T-helper 2 cell treated with Interferon-gamma antibody and Interleukin-4, amounts not matched to agents 5 μg/mL and 100 μg/mL, for 36 hours (primary cell): Measurements from ENCODE around the gene FKRP.

Source experiments
- DNase-seq: peaks from one replicate; pipeline ENCODE4 v3.0.0; 2021; ENCODE audit warnings: low spot score
- H3K27ac Mint-ChIP-seq: one replicate; pipeline ENCODE4 v1.8.0; 2021; ENCODE audit warnings: mild to moderate bottlenecking, mixed read lengths
- H3K27me3 Mint-ChIP-seq: one replicate; pipeline ENCODE4 v1.8.0; 2021; ENCODE audit warnings: low read depth, mixed read lengths
- H3K36me3 Mint-ChIP-seq: one replicate; pipeline ENCODE4 v1.8.0; 2021; ENCODE audit warnings: low read depth, mixed read lengths
- H3K4me1 Mint-ChIP-seq: one replicate; pipeline ENCODE4 v1.8.0; 2021; ENCODE audit warnings: low read depth, mixed read lengths
- H3K4me3 Mint-ChIP-seq: one replicate; pipeline ENCODE4 v1.8.0; 2022; ENCODE audit warnings: mild to moderate bottlenecking, moderate library complexity, mixed read lengths
- H3K9me3 Mint-ChIP-seq: one replicate; pipeline ENCODE4 v1.8.0; 2021; ENCODE audit warnings: mixed read lengths

The FKRP gene

GRCh38 chr19:46716672-46717033 is 29.2 kb upstream of the FKRP start:
- peaks cover 29% of the 10 kb centered on the region for H3K4me1 Mint-ChIP-seq
- H3K27me3 Mint-ChIP-seq = no peaks in the 10 kb centered on the region
- H3K27ac Mint-ChIP-seq = peak overlapping the region; percentile 95
- DNase-seq = no peak
- no peaks in the 10 kb centered on the region for H3K9me3 Mint-ChIP-seq
- H3K4me3 Mint-ChIP-seq = peak overlapping the region; percentile 95
- H3K36me3 Mint-ChIP-seq = peaks cover 46% of the 10 kb centered on the region

GRCh38 chr19:46717034-46717715 is 28.7 kb upstream of the FKRP start, which contains the start of gene PRKD2:
TSS of gene PRKD2 (minus strand) at chr19:46717114. CDS start at chr19:46716370, 744 bp downstream.
- Mint-ChIP-seq H3K4me3 (peak within 1 kb of the TSS; percentile 95), H3K36me3 (peaks cover 50% of the 10 kb centered on the region), H3K27ac (peak within 1 kb of the TSS; percentile 95), H3K9me3 (no peaks in the 10 kb centered on the region), H3K27me3 (no peaks in the 10 kb centered on the region), H3K4me1 (peaks cover 31% of the 10 kb centered on the region)
- peak; percentile 87 for DNase-seq

GRCh38 chr19:46717716-46718143 is 28.1 kb upstream of the FKRP start:
- Mint-ChIP-seq H3K9me3 (no peaks in the 10 kb centered on the region), H3K27ac (peak overlapping the region; percentile 95), H3K4me1 (peaks cover 31% of the 10 kb centered on the region), H3K36me3 (peaks cover 49% of the 10 kb centered on the region), H3K4me3 (peak overlapping the region; percentile 95), H3K27me3 (no peaks in the 10 kb centered on the region)
- DNase-seq = peak; percentile 24

GRCh38 chr19:46718157-46718933 is 27.5 kb upstream of the FKRP start:
- peaks cover 29% of the 10 kb centered on the region for H3K4me1 Mint-ChIP-seq
- no peaks in the 10 kb centered on the region for H3K9me3 Mint-ChIP-seq
- H3K27me3 Mint-ChIP-seq = no peaks in the 10 kb centered on the region
- peak overlapping the region; percentile 95 for H3K4me3 Mint-ChIP-seq
- peak; percentile 69 for DNase-seq
- H3K36me3 Mint-ChIP-seq = peaks cover 47% of the 10 kb centered on the region
- peak overlapping the region; percentile 95 for H3K27ac Mint-ChIP-seq

- peaks cover 43% of the 10 kb centered on the region for H3K36me3 Mint-ChIP-seq
- H3K27me3 Mint-ChIP-seq = no peaks in the 10 kb centered on the region
- H3K4me3 Mint-ChIP-seq = peak overlapping the region; percentile 95
- H3K27ac Mint-ChIP-seq = peak overlapping the region; percentile 62
- no peaks in the 10 kb centered on the region for H3K9me3 Mint-ChIP-seq
- no peak for DNase-seq
- peaks cover 25% of the 10 kb centered on the region for H3K4me1 Mint-ChIP-seq
These were observed 26.8 kb upstream of the FKRP start for GRCh38 chr19:46718934-46719622.

GRCh38 chr19:46719629-46720502 is 26.0 kb upstream of the FKRP start:
- Mint-ChIP-seq H3K27ac (no peak overlapping the region), H3K27me3 (no peaks in the 10 kb centered on the region)

GRCh38 chr19:46720503-46721239 is 25.2 kb upstream of the FKRP start:
- no peaks in the 10 kb centered on the region for H3K9me3 Mint-ChIP-seq
- peaks cover 21% of the 10 kb centered on the region for H3K4me1 Mint-ChIP-seq
- H3K36me3 Mint-ChIP-seq = peaks cover 42% of the 10 kb centered on the region
- DNase-seq = no peak
- H3K27me3 Mint-ChIP-seq = no peaks in the 10 kb centered on the region
- no peak overlapping the region for H3K27ac Mint-ChIP-seq
- H3K4me3 Mint-ChIP-seq = no peak overlapping the region

More at GRCh38 chr19:46719629-46720502, 26.0 kb upstream of the FKRP start:
- H3K36me3 Mint-ChIP-seq = peaks cover 46% of the 10 kb centered on the region
- H3K9me3 Mint-ChIP-seq = no peaks in the 10 kb centered on the region
- peaks cover 21% of the 10 kb centered on the region for H3K4me1 Mint-ChIP-seq
- no peak overlapping the region for H3K4me3 Mint-ChIP-seq
- no peak for DNase-seq

- Mint-ChIP-seq H3K27ac (no peak overlapping the region), H3K4me3 (no peak overlapping the region), H3K27me3 (no peaks in the 10 kb centered on the region), H3K4me1 (peaks cover 21% of the 10 kb centered on the region), H3K36me3 (peaks cover 44% of the 10 kb centered on the region), H3K9me3 (no peaks in the 10 kb centered on the region)
- no peak for DNase-seq
These were observed 24.4 kb upstream of the FKRP start for GRCh38 chr19:46721269-46722003.

- Mint-ChIP-seq H3K27ac (no peak overlapping the region), H3K27me3 (no peaks in the 10 kb centered on the region), H3K4me3 (no peak overlapping the region), H3K36me3 (peaks cover 45% of the 10 kb centered on the region), H3K4me1 (peaks cover 21% of the 10 kb centered on the region), H3K9me3 (no peaks in the 10 kb centered on the region)
- DNase-seq = no peak
These were observed 23.9 kb upstream of the FKRP start for GRCh38 chr19:46722004-46722380.

- H3K27me3 Mint-ChIP-seq = no peaks in the 10 kb centered on the region
- H3K36me3 Mint-ChIP-seq = peaks cover 48% of the 10 kb centered on the region
- no peak overlapping the region for H3K4me3 Mint-ChIP-seq
- no peaks in the 10 kb centered on the region for H3K9me3 Mint-ChIP-seq
- H3K27ac Mint-ChIP-seq = no peak overlapping the region
- peaks cover 21% of the 10 kb centered on the region for H3K4me1 Mint-ChIP-seq
- DNase-seq = no peak
These were observed 23.3 kb upstream of the FKRP start for GRCh38 chr19:46722421-46723022.

GRCh38 chr19:46723023-46723461 is 22.8 kb upstream of the FKRP start:
- H3K36me3 Mint-ChIP-seq = peaks cover 46% of the 10 kb centered on the region
- DNase-seq = no peak
- H3K27ac Mint-ChIP-seq = no peak overlapping the region

GRCh38 chr19:46723471-46723870 is 22.4 kb upstream of the FKRP start:
- Mint-ChIP-seq H3K27ac (no peak overlapping the region), H3K4me1 (peaks cover 12% of the 10 kb centered on the region), H3K36me3 (peaks cover 44% of the 10 kb centered on the region), H3K4me3 (no peak overlapping the region), H3K9me3 (no peaks in the 10 kb centered on the region), H3K27me3 (no peaks in the 10 kb centered on the region)
- DNase-seq = no peak

More at GRCh38 chr19:46723023-46723461, 22.8 kb upstream of the FKRP start:
- H3K4me1 Mint-ChIP-seq = peaks cover 16% of the 10 kb centered on the region
- no peak overlapping the region for H3K4me3 Mint-ChIP-seq
- no peaks in the 10 kb centered on the region for H3K27me3 Mint-ChIP-seq
- H3K9me3 Mint-ChIP-seq = no peaks in the 10 kb centered on the region
